Stimulated activated naive CD8-positive, alpha-beta T cell treated with anti-CD3 and anti-CD28 coated beads, Interleukin-15, Interleukin-2, amounts not matched to agents 100 ng/mL and 50 ng/mL, for 24 hours (primary cell): ENCODE results near the gene ANLN.
"Not testable (repeated sequence)": the region's sequence is repeated elsewhere in the genome, so short reads cannot be mapped to it uniquely, and the experiment has no call there.

ENCODE experiments used
- H3K27ac Mint-ChIP-seq: one replicate; pipeline ENCODE4 v1.8.0; 2021; ENCODE audit warnings: mild to moderate bottlenecking, mixed read lengths
- H3K27me3 Mint-ChIP-seq: one replicate; pipeline ENCODE4 v1.8.0; 2021; ENCODE audit warnings: mixed read lengths
- H3K36me3 Mint-ChIP-seq: one replicate; pipeline ENCODE4 v1.8.0; 2021; ENCODE audit warnings: low read depth, mixed read lengths
- H3K4me1 Mint-ChIP-seq: one replicate; pipeline ENCODE4 v1.8.0; 2021; ENCODE audit warnings: low read depth, mixed read lengths
- H3K4me3 Mint-ChIP-seq: one replicate; pipeline ENCODE4 v1.8.0; 2021; ENCODE audit warnings: mild to moderate bottlenecking, mixed read lengths
- H3K9me3 Mint-ChIP-seq: one replicate; pipeline ENCODE4 v1.8.0; 2021; ENCODE audit warnings: mixed read lengths

Gene ANLN

GRCh38 chr7:36484265-36484664 lies 94.6 kb downstream of the ANLN start:
- peaks cover 17% of the 10 kb centered on the region for H3K9me3 Mint-ChIP-seq
- no peaks in the 10 kb centered on the region for H3K36me3 Mint-ChIP-seq
- H3K4me3 Mint-ChIP-seq, result no peak overlapping the region
- no peaks in the 10 kb centered on the region for H3K4me1 Mint-ChIP-seq
- no peaks in the 10 kb centered on the region for H3K27me3 Mint-ChIP-seq
- H3K27ac Mint-ChIP-seq, result no peak overlapping the region

- Mint-ChIP-seq H3K27ac (no peak overlapping the region), H3K9me3 (peaks cover 7% of the 10 kb centered on the region), H3K4me3 (no peak overlapping the region), H3K36me3 (no peaks in the 10 kb centered on the region), H3K4me1 (no peaks in the 10 kb centered on the region), H3K27me3 (no peaks in the 10 kb centered on the region)
Observed at GRCh38 chr7:36486336-36486735, 96.7 kb downstream of the ANLN start.

DNA sequence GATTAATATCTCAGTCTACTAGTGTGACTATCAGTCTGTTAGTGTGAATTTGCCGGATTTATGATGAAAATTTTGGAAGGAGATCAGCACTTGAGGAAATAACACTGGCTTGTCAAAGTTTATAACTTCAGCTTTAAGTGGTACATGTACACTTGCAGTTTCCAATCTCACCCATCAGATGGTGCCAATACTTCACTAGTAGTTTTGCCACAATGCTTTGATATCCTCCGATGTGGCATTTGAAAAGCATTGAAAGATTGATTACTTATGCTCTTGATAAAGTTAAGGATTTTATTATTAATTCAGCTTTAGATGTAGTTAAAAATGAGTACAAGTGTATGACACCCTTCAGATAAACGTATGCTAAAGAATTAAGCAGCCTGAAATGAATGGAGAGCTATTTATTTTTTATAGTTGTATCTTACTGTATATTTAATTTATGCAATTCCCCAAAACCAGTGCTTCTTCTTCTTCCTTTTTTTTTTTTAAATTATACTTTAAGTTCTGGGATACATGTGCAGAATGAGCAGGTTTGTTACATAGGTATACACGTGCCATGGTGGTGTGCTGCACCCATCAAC lies 98.2 kb downstream of the ANLN start:
- Mint-ChIP-seq H3K27me3 (no peaks in the 10 kb centered on the region), H3K27ac (no peak overlapping the region), H3K36me3 (no peaks in the 10 kb centered on the region), H3K9me3 (no peaks in the 10 kb centered on the region), H3K4me1 (no peaks in the 10 kb centered on the region), H3K4me3 (no peak overlapping the region)

- H3K4me3 Mint-ChIP-seq, H3K36me3 Mint-ChIP-seq, H3K9me3 Mint-ChIP-seq, H3K27me3 Mint-ChIP-seq, H3K27ac Mint-ChIP-seq, H3K4me1 Mint-ChIP-seq: not testable (repeated sequence)
Observed at GRCh38 chr7:36488672-36489071, 99.0 kb downstream of the ANLN start.

DNA sequence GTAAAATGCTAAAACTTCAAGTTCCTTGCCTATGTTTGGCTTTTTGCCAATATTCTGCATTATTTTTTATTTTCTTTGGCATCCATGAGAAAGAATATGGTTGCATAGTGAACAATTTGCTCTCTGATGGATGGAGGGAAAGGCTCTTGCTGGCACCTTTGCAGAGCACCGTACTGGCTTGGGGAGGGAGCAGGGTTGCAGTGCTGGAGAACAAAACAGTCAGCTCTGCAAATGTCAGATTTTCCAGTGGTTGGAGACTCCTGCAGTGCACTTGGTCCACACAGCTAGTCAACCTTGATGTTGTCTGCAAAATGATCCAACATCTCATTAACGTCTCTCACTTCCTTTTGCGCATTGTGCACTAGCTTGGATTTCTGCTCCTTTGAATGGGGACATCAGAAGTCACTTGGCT lies 100.8 kb downstream of the ANLN start:
- H3K4me3 Mint-ChIP-seq, result no peak overlapping the region
- H3K36me3 Mint-ChIP-seq, result no peaks in the 10 kb centered on the region
- no peak overlapping the region for H3K27ac Mint-ChIP-seq
- no peaks in the 10 kb centered on the region for H3K9me3 Mint-ChIP-seq
- no peaks in the 10 kb centered on the region for H3K4me1 Mint-ChIP-seq
- H3K27me3 Mint-ChIP-seq, result no peaks in the 10 kb centered on the region

DNA sequence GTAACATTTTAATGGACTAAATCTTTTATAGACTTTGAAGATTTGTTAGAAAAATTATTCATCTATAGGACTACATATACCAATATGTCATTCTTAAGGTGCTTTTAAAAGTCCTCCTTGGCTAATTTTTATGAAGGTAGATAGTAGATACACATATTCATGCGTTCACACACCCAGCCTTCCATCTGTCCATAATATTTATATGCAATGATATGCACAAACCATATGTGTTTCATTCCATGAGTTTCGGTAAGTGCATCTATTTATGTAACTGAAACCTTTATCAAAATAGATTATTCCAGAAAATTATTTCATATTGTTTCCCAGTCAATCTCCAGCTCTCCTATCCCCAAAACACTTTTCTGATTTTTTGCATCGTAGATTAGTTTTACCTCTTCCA lies 101.7 kb downstream of the ANLN start:
- no peaks in the 10 kb centered on the region for H3K9me3 Mint-ChIP-seq
- no peak overlapping the region for H3K4me3 Mint-ChIP-seq
- no peaks in the 10 kb centered on the region for H3K4me1 Mint-ChIP-seq
- H3K27ac Mint-ChIP-seq, result no peak overlapping the region
- no peaks in the 10 kb centered on the region for H3K36me3 Mint-ChIP-seq
- no peaks in the 10 kb centered on the region for H3K27me3 Mint-ChIP-seq

GRCh38 chr7:36496576-36496975 lies 106.9 kb downstream of the ANLN start:
- no peak overlapping the region for H3K27ac Mint-ChIP-seq
- H3K4me1 Mint-ChIP-seq, result peaks cover 3% of the 10 kb centered on the region
- no peaks in the 10 kb centered on the region for H3K27me3 Mint-ChIP-seq
- no peaks in the 10 kb centered on the region for H3K9me3 Mint-ChIP-seq
- no peaks in the 10 kb centered on the region for H3K36me3 Mint-ChIP-seq
- no peak overlapping the region for H3K4me3 Mint-ChIP-seq

DNA sequence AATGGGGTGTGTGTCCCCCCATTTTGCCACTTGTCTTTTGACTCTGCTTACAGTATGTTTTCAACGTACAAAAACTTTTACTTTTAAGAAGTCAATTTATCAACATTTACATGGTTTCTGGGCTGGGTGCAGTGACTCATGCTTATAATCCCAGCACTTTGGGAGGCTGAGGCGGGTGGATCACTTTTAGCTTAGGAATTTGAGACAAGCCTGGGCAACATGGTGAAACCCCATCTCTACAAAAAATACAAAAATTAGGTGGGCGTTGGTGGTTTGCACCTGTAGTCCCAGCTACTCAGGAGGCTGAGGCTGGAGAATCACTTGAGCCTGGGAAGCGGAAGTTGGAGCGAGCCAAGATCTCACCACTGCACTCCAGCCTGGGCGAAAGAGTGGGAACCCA lies 107.5 kb downstream of the ANLN start:
- H3K4me3 Mint-ChIP-seq, H3K27ac Mint-ChIP-seq, H3K27me3 Mint-ChIP-seq, H3K9me3 Mint-ChIP-seq, H3K4me1 Mint-ChIP-seq, H3K36me3 Mint-ChIP-seq: not testable (repeated sequence)

- peaks cover 3% of the 10 kb centered on the region for H3K4me1 Mint-ChIP-seq
Observed at GRCh38 chr7:36497775-36498174, 108.1 kb downstream of the ANLN start.

More at GRCh38 chr7:36497775-36498174, 108.1 kb downstream of the ANLN start:
- Mint-ChIP-seq H3K36me3 (no peaks in the 10 kb centered on the region), H3K27me3 (no peaks in the 10 kb centered on the region), H3K27ac (no peak overlapping the region), H3K9me3 (no peaks in the 10 kb centered on the region), H3K4me3 (no peak overlapping the region)
